H9 (cell line): ENCODE measurements around the gene P4HA3. TPM values are rescaled to one million over a fixed set of nuclear protein-coding genes. Genes with fewer than 3 reads are reported as not detected.

ENCODE experiments used
- DNase-seq: peaks from one replicate; pipeline ENCODE4 v3.0.0-alpha.2; 2017
- H2AFZ ChIP-seq: one replicate; pipeline ENCODE4 v1.6.1; 2013; ENCODE audit warnings: mild to moderate bottlenecking, low read length, control low read depth, moderate library complexity
- H2AK5ac ChIP-seq: 2 replicates; pipeline ENCODE4 v1.6.1; 2013; ENCODE audit warnings: low read length, control low read depth, mixed read lengths; ENCODE audit not compliant: insufficient read length
- H2BK120ac ChIP-seq: one replicate; pipeline ENCODE4 v1.6.1; 2013; ENCODE audit warnings: low read depth, mild to moderate bottlenecking, low read length, control low read depth, inconsistent platforms; ENCODE audit not compliant: poor library complexity, severe bottlenecking
- H2BK12ac ChIP-seq: 2 replicates; pipeline ENCODE4 v1.6.1; 2013; ENCODE audit warnings: low read length, control low read depth, mixed read lengths, low read depth; ENCODE audit not compliant: insufficient read length
- H2BK15ac ChIP-seq: 2 replicates; pipeline ENCODE4 v1.6.1; 2013; ENCODE audit warnings: low read depth, low read length, control low read depth
- H2BK20ac ChIP-seq: one replicate; pipeline ENCODE4 v1.6.1; 2013; ENCODE audit warnings: low read depth, mild to moderate bottlenecking, low read length, control low read depth, inconsistent platforms; ENCODE audit not compliant: poor library complexity, severe bottlenecking
- H2BK5ac ChIP-seq: 2 replicates; pipeline ENCODE4 v1.6.1; 2013; ENCODE audit warnings: low read length, control low read depth, mixed read lengths; ENCODE audit not compliant: insufficient read length
- H3K14ac ChIP-seq: 2 replicates; pipeline ENCODE4 v1.6.1; 2013; ENCODE audit warnings: low read length, control low read depth; ENCODE audit not compliant: insufficient read depth
- H3K18ac ChIP-seq: 2 replicates; pipeline ENCODE4 v1.6.1; 2013; ENCODE audit warnings: low read depth, mild to moderate bottlenecking, mixed read lengths, low read length, control low read depth; ENCODE audit not compliant: insufficient read length
- H3K23ac ChIP-seq: 2 replicates; pipeline ENCODE4 v1.6.1; 2013; ENCODE audit warnings: low read length, control low read depth, mixed read lengths, low read depth; ENCODE audit not compliant: insufficient read length
- H3K23me2 ChIP-seq: 2 replicates; pipeline ENCODE4 v1.6.1; 2013; ENCODE audit warnings: low read depth, mild to moderate bottlenecking, mixed read lengths, low read length, control low read depth; ENCODE audit not compliant: insufficient read length, poor library complexity, severe bottlenecking
- H3K27ac ChIP-seq: 2 replicates; pipeline ENCODE4 v1.5.1; 2013; ENCODE audit warnings: low read length, control low read depth, mixed read lengths, low read depth; ENCODE audit not compliant: insufficient read length
- H3K27me3 ChIP-seq: 2 replicates; pipeline ENCODE4 v1.6.1; 2013; ENCODE audit warnings: low read length, control low read depth, inconsistent platforms; ENCODE audit not compliant: insufficient read depth
- H3K4ac ChIP-seq: 2 replicates; pipeline ENCODE4 v1.6.1; 2013; ENCODE audit warnings: low read depth, mild to moderate bottlenecking, control low read depth, inconsistent platforms, low read length, moderate library complexity
- H3K4me1 ChIP-seq: 2 replicates; pipeline ENCODE4 v1.6.1; 2013; ENCODE audit warnings: low read length, control low read depth, inconsistent platforms; ENCODE audit not compliant: insufficient read depth
- H3K4me2 ChIP-seq: 2 replicates; pipeline ENCODE4 v1.6.1; 2013; ENCODE audit warnings: low read length, control low read depth, mixed read lengths; ENCODE audit not compliant: insufficient read length, insufficient read depth
- H3K56ac ChIP-seq: 2 replicates; pipeline ENCODE4 v1.6.1; 2013; ENCODE audit warnings: low read depth, mild to moderate bottlenecking, mixed read lengths, low read length, control low read depth; ENCODE audit not compliant: insufficient read length
- H3K79me1 ChIP-seq: 2 replicates; pipeline ENCODE4 v1.6.1; 2013; ENCODE audit warnings: low read depth, mild to moderate bottlenecking, moderate library complexity, low read length, control low read depth, inconsistent platforms; ENCODE audit not compliant: insufficient read depth, poor library complexity, severe bottlenecking
- H3K79me2 ChIP-seq: 2 replicates; pipeline ENCODE4 v1.6.1; 2013; ENCODE audit warnings: low read length, control low read depth, inconsistent platforms; ENCODE audit not compliant: insufficient read depth
- H3K9ac ChIP-seq: 2 replicates; pipeline ENCODE4 v1.6.1; 2013; ENCODE audit warnings: low read length, control low read depth, mixed read lengths; ENCODE audit not compliant: insufficient read length; ENCODE audit errors: extremely low read depth
- H3K9me3 ChIP-seq: one replicate; pipeline ENCODE4 v1.6.1; 2013; ENCODE audit warnings: low read depth, low read length, inconsistent platforms; ENCODE audit not compliant: control insufficient read depth
- H3T11ph ChIP-seq: one replicate; pipeline ENCODE4 v1.6.1; 2013; ENCODE audit warnings: mild to moderate bottlenecking, low read length, control low read depth, inconsistent platforms
- H4K20me1 ChIP-seq: one replicate; pipeline ENCODE4 v1.6.1; 2013; ENCODE audit not compliant: control insufficient read depth, insufficient read length, insufficient read depth
- H4K5ac ChIP-seq: 2 replicates; pipeline ENCODE4 v1.6.1; 2013; ENCODE audit warnings: low read depth, mild to moderate bottlenecking, mixed read lengths, low read length, control low read depth; ENCODE audit not compliant: insufficient read length
- H4K8ac ChIP-seq: replicated peaks from 2 replicates; pipeline ENCODE4 v1.6.1; 2013; ENCODE audit warnings: low read length, control low read depth, mixed read lengths, low read depth; ENCODE audit not compliant: insufficient read length
- H4K91ac ChIP-seq: 2 replicates; pipeline ENCODE4 v1.6.1; 2013; ENCODE audit warnings: low read depth, mild to moderate bottlenecking, moderate library complexity, mixed read lengths, low read length, control low read depth; ENCODE audit not compliant: insufficient read length
- H3K27ac Mint-ChIP-seq, 3 experiments: 2 replicates in 2 of 3; 3 replicates in 1 of 3; pipeline ENCODE4 v1.8.0; 2020 to 2021; ENCODE audit warnings: mixed read lengths in 3 of 3, mild to moderate bottlenecking in 1 of 3, moderate library complexity in 1 of 3
- H3K27me3 Mint-ChIP-seq: 2 replicates; pipeline ENCODE4 v1.8.0; 2021; ENCODE audit warnings: low read depth, mild to moderate bottlenecking, moderate library complexity, mixed read lengths
- H3K36me3 Mint-ChIP-seq, 3 experiments: 2 replicates in 2 of 3; 3 replicates in 1 of 3; pipeline ENCODE4 v1.8.0; 2020 to 2021; ENCODE audit warnings: low read depth in 3 of 3, mixed read lengths in 3 of 3; ENCODE audit not compliant: insufficient read depth in 1 of 3
- H3K4me1 Mint-ChIP-seq, 2 experiments: 2 replicates each; pipeline ENCODE4 v1.8.0; 2020; ENCODE audit warnings: mixed read lengths in 2 of 2
- H3K4me3 Mint-ChIP-seq, 2 experiments: 2 replicates in 1 of 2; 3 replicates in 1 of 2; pipeline ENCODE4 v1.8.0; 2020 to 2021; ENCODE audit warnings: mild to moderate bottlenecking in 2 of 2, mixed read lengths in 2 of 2, moderate library complexity in 1 of 2
- H3K9me3 Mint-ChIP-seq, 2 experiments: 2 replicates in 1 of 2; 3 replicates in 1 of 2; pipeline ENCODE4 v1.8.0; 2020; ENCODE audit warnings: mild to moderate bottlenecking in 2 of 2, mixed read lengths in 2 of 2, moderate library complexity in 1 of 2
- WGBS: extraction: QIAGEN DNeasy Blood & Tissue Kit; methylation state at CpG from one replicate; pipeline ENCODE4 v1.1.7; 2013; ENCODE audit warnings: missing lambda C conversion rate, low lambda C conversion rate, mixed read lengths; ENCODE audit not compliant: insufficient read length; ENCODE audit errors: extremely low coverage; 5-methylcytosine and 5-hydroxymethylcytosine counted together
- total RNA-seq: library from RNA; stranded (reverse); gene quantifications from 2 replicates; pipeline ENCODE4 v1.2.1, GENCODE V29; 2021
- TF ChIP-seq, protein P1 (sequence below): fragments of 200-600 bp; sonication (generic); conservative IDR thresholded peaks from 3 replicates; pipeline ENCODE4 v1.8.0; 2021; ENCODE audit warnings: antibody characterized with exemption, mild to moderate bottlenecking

The P4HA3 gene
- total RNA-seq, 1 experiment from 2014 or later = not detected

- Histone ChIP-seq H3K14ac (no peak overlapping the region), H2BK20ac (no peak overlapping the region), H3K4me1 (no peaks in the 10 kb centered on the region; the same call in 1 of the 2 replicates), H4K8ac (no peak overlapping the region), H2AFZ (no peak overlapping the region), H3K23ac (no peak overlapping the region), H3K4me2 (no peak overlapping the region), H4K20me1 (no peaks in the 10 kb centered on the region), H3K79me2 (no peaks in the 10 kb centered on the region; the same call in 1 of the 2 replicates), H2AK5ac (no peak overlapping the region), H3K56ac (no peak overlapping the region), H3K27me3 (no peaks in the 10 kb centered on the region), H3T11ph (no peak overlapping the region), H3K27ac (no peak overlapping the region), H3K18ac (no peak overlapping the region), H4K91ac (no peak overlapping the region), H2BK5ac (no peak overlapping the region), H3K9me3 (no peaks in the 10 kb centered on the region), H3K4ac (no peak overlapping the region), H3K23me2 (no peaks in the 10 kb centered on the region), H2BK12ac (no peak overlapping the region), H4K5ac (no peak overlapping the region), H3K9ac (no peak overlapping the region), H2BK15ac (no peak overlapping the region), H2BK120ac (no peak overlapping the region), H3K79me1 (no peaks in the 10 kb centered on the region)
- Mint-ChIP-seq H3K4me3 (no peak overlapping the region), H3K27ac (peak overlapping the region in 1 of 3 experiments; percentile 62; a peak in 1 of 7 replicates), H3K36me3 (peaks cover 0 to 9% (median 4%) of the 10 kb centered on the region in 3 experiments; a peak in 3 of 7 replicates), H3K4me1 (peaks cover 10 to 17% of the 10 kb centered on the region in 2 experiments), H3K27me3 (peaks cover 4% of the 10 kb centered on the region), H3K9me3 (peaks cover 4 to 7% of the 10 kb centered on the region in 2 experiments)
- no peak for DNase-seq
- no CpG with 5 or more reads among the region's 2 CpGs for WGBS
- TF ChIP-seq, protein P1, sequence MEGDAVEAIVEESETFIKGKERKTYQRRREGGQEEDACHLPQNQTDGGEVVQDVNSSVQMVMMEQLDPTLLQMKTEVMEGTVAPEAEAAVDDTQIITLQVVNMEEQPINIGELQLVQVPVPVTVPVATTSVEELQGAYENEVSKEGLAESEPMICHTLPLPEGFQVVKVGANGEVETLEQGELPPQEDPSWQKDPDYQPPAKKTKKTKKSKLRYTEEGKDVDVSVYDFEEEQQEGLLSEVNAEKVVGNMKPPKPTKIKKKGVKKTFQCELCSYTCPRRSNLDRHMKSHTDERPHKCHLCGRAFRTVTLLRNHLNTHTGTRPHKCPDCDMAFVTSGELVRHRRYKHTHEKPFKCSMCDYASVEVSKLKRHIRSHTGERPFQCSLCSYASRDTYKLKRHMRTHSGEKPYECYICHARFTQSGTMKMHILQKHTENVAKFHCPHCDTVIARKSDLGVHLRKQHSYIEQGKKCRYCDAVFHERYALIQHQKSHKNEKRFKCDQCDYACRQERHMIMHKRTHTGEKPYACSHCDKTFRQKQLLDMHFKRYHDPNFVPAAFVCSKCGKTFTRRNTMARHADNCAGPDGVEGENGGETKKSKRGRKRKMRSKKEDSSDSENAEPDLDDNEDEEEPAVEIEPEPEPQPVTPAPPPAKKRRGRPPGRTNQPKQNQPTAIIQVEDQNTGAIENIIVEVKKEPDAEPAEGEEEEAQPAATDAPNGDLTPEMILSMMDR = no peak
Measured at GRCh38 chr11:74322667-74323066, 11.2 kb upstream of the P4HA3 start.
